HepG2 (cell line): ENCODE results near the gene BBS9. TPM values are rescaled to one million over a fixed set of nuclear protein-coding genes. Genes with fewer than 3 reads are reported as not detected.

ENCODE experiments used
- ATAC-seq: fragments of 200-7000 bp; cut with Tn5 transposase; 3 replicates; pipeline ENCODE4 v1.9.1; 2020; ENCODE audit warnings: mild to moderate bottlenecking, moderate library complexity
- BruUV-seq: library from RNA; stranded (reverse); fragments of 400-500 nt; replicated peaks from 2 replicates; lab custom pipeline; 2021; lab: Mats Ljungman, UMichigan
- CTCF ChIA-PET: fragments of 300-600 bp; formaldehyde crosslinking; extraction: SDS; loops from one replicate; lab custom pipeline; 2021; ENCODE audit warnings: low total read pairs, inconsistent platforms, low intra/inter-chr PET ratio; lab: Yijun Ruan, JAX
- POLR2A ChIA-PET: fragments of 350-600 bp; sonication (Branson Sonifier 250); formaldehyde crosslinking; loops from one replicate; lab custom pipeline; 2020; ENCODE audit warnings: antibody characterized with exemption, inconsistent platforms; lab: Yijun Ruan, JAX
- DNase-seq: peaks from one replicate; pipeline ENCODE4 v3.0.0-alpha.2; 2015; ENCODE audit warnings: low spot score
- FAIRE-seq: peaks from 3 replicates; lab custom pipeline; 2011; peaks lifted over from hg19 to GRCh38; lab: Jason Lieb, UNC
- H2AFZ ChIP-seq: one replicate; pipeline ENCODE4 v1.6.1; 2011; ENCODE audit warnings: low read length, inconsistent platforms
- H3K27ac ChIP-seq: fragments of 300-600 bp; 3 replicates; pipeline ENCODE4 v1.8.0; 2011; ENCODE audit warnings: mixed run types, mild to moderate bottlenecking, mixed read lengths, low read length, inconsistent platforms; ENCODE audit not compliant: insufficient read depth; ENCODE audit errors: extremely low read length
- H3K27me3 ChIP-seq, 2 experiments: fragments of 200-600 bp in 1 of 2; 2 replicates in 1 of 2; 3 replicates in 1 of 2; pipeline versions ENCODE4 v1.6.0 to v1.8.0; 2011; ENCODE audit warnings: low read length in 2 of 2, mild to moderate bottlenecking in 2 of 2, moderate library complexity in 2 of 2, inconsistent platforms in 1 of 2; ENCODE audit not compliant: insufficient read depth in 2 of 2, control insufficient read depth in 1 of 2
- H3K36me3 ChIP-seq, 2 experiments: fragments of 200-600 bp in 1 of 2; replicated peaks in 1 of 2; 2 replicates in 1 of 2; 3 replicates in 1 of 2; pipeline versions ENCODE4 v1.5.1 to v1.8.0; 2011; ENCODE audit warnings: low read length in 2 of 2, inconsistent platforms in 1 of 2; ENCODE audit not compliant: insufficient read depth in 2 of 2, control insufficient read depth in 1 of 2
- H3K4me1 ChIP-seq: 2 replicates; pipeline ENCODE4 v1.5.1; 2012; ENCODE audit warnings: low read length, inconsistent platforms; ENCODE audit not compliant: insufficient read depth
- H3K4me2 ChIP-seq: 2 replicates; pipeline ENCODE4 v1.6.0; 2011; ENCODE audit warnings: low read depth, low read length, inconsistent platforms
- H3K4me3 ChIP-seq, 3 experiments: fragments of 200-600 bp in 1 of 3; sonication (generic), shearing (Covaris generic) in 1 of 3; replicated peaks in 1 of 3; 2 replicates each; pipeline ENCODE4 v1.5.1; 2011 to 2016; ENCODE audit warnings: low read length in 3 of 3, inconsistent platforms in 2 of 3, low read depth in 2 of 3, mild to moderate bottlenecking in 2 of 3, control low read depth in 1 of 3, mixed read lengths in 1 of 3; ENCODE audit not compliant: insufficient read depth in 1 of 3
- H3K79me2 ChIP-seq: one replicate; pipeline ENCODE4 v1.6.1; 2011; ENCODE audit warnings: low read length, inconsistent platforms; ENCODE audit not compliant: insufficient read depth
- H3K9ac ChIP-seq: 2 replicates; pipeline ENCODE4 v1.6.0; 2011; ENCODE audit warnings: mild to moderate bottlenecking, low read depth, low read length, inconsistent platforms; ENCODE audit not compliant: insufficient read depth
- H3K9me3 ChIP-seq: 2 replicates; pipeline ENCODE4 v1.5.1; 2012; ENCODE audit warnings: mild to moderate bottlenecking, low read length
- H4K20me1 ChIP-seq: 2 replicates; pipeline ENCODE4 v1.6.0; 2011; ENCODE audit warnings: inconsistent platforms, mild to moderate bottlenecking, low read length, moderate library complexity; ENCODE audit not compliant: insufficient read depth
- CBX5 ChIP-seq: sonication (generic); formaldehyde crosslinking; IDR thresholded peaks from 2 replicates; pipeline ENCODE4 v1.4.0; 2020; ENCODE audit warnings: missing genetic modification reagents, borderline replicate concordance
- ZNF891 ChIP-seq: sonication (generic); formaldehyde crosslinking; IDR thresholded peaks from 2 replicates; pipeline ENCODE4 v1.5.0; 2020; ENCODE audit warnings: mild to moderate bottlenecking, missing genetic modification reagents
- WGBS: methylation state at CpG from one replicate; pipeline ENCODE4 v1.1.6; 2017; ENCODE audit warnings: low lambda C conversion rate; 5-methylcytosine and 5-hydroxymethylcytosine counted together
- in situ Hi-C: cut with HindIII; loops from 2 replicates; pipeline ENCODE4 v1.10.0; 2017; ENCODE audit warnings: low pct_unique_long_range_greater_than_20kb; ENCODE audit not compliant: extremely low pct_ligation_motif_present
- intact Hi-C: fragments of 100-400 bp; cut with micrococcal nuclease; formaldehyde crosslinking; loops from one replicate; pipeline ENCODE4 v1.10.0; 2022; ENCODE audit not compliant: unreplicated experiment
- polyA plus RNA-seq, 8 experiments: library from polyadenylated mRNA; depleted of rRNA in 3 of 8; stranded (reverse) in 7 of 8; unstranded in 1 of 8; fragments of >200 nt; fragmentation: Illumina TruSeq in 4 of 8; extraction: Trizol in 4 of 8; gene quantifications; 2 replicates each; pipeline versions ENCODE4 v1.2.1 to v1.2.3, GENCODE V29; 2011 to 2016; ENCODE audit warnings: low read depth in 4 of 8, missing spikeins in 1 of 8, mixed read lengths in 1 of 8; ENCODE audit not compliant: insufficient read depth in 1 of 8
- total RNA-seq, 5 experiments: library from RNA; depleted of rRNA; stranded (reverse); fragments of >200 nt; fragmentation: Illumina TruSeq; extraction: Trizol; gene quantifications; 2 replicates each; pipeline ENCODE4 v1.2.3, GENCODE V29; 2016; ENCODE audit warnings: low read depth in 1 of 5

Gene BBS9
- total and polyA plus RNA-seq, 2 of the 13 experiments (the other 11 are each of a cell fraction or from before 2014, with no cell fraction given) = 5.1 to 7.8 TPM

DNA sequence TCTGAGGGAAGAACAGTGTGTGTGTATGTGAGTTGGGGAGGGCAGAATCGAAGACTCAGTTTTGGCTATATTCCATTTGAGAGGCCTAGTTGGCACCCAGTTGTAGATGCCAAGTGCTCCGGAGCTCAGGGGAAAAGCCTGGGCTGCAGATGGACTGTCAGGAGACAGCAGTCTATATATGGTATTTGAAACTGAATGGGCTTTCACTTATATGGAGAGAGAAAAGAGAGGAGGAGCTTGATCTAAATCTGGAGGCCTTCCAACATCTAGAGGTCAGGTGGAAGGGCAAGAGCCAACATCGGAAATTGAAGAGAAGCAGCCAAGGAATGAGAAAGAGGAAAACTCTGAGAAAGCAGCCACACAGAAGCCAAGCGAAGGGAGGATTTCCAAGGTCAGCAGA is 425.2 kb downstream of the BBS9 start:
- POLR2A ChIA-PET = no interaction called here
- no peak for ATAC-seq
- H3K79me2 ChIP-seq = no peaks in the 10 kb centered on the region
- no peak for DNase-seq
- peaks cover 5% of the 10 kb centered on the region; the same call in 1 of the 2 replicates for H3K4me1 ChIP-seq
- FAIRE-seq = no peak
- no peak overlapping the region for H3K4me3 ChIP-seq
- H4K20me1 ChIP-seq = no peaks in the 10 kb centered on the region
- no peak for TF ChIP-seq CBX5 (CRISPR knock-in tag)
- TF ChIP-seq, all 625 proteins: peak for 0
- intact Hi-C loops = no loop called here
- CTCF ChIA-PET = no interaction called here
- BruUV-seq = no TSS peak
- in situ Hi-C loops = no loop called here
- Histone ChIP-seq H3K9me3 (no peaks in the 10 kb centered on the region), H2AFZ (no peak overlapping the region), H3K27ac (no peak overlapping the region), H3K36me3 (no peaks in the 10 kb centered on the region), H3K9ac (no peak overlapping the region), H3K4me2 (no peak overlapping the region), H3K27me3 (no peaks in the 10 kb centered on the region)
- 50% methylated on average over 4 of the region's 4 CpGs for WGBS

- ATAC-seq = no peak
- Histone ChIP-seq H3K4me1 (peaks cover 5% of the 10 kb centered on the region; the same call in 1 of the 2 replicates), H2AFZ (no peak overlapping the region), H3K27me3 (no peaks in the 10 kb centered on the region), H3K27ac (no peak overlapping the region), H3K36me3 (no peaks in the 10 kb centered on the region), H3K9me3 (no peaks in the 10 kb centered on the region), H3K79me2 (no peaks in the 10 kb centered on the region), H3K9ac (no peak overlapping the region), H4K20me1 (no peaks in the 10 kb centered on the region), H3K4me3 (no peak overlapping the region), H3K4me2 (no peak overlapping the region)
- DNase-seq = no peak
- TF ChIP-seq ZNF891 (CRISPR knock-in tag) = no peak
- intact Hi-C loops = no loop called here
- no peak for FAIRE-seq
- ChIA-PET CTCF (no interaction called here), POLR2A (no interaction called here)
- BruUV-seq = no TSS peak
- in situ Hi-C loops = no loop called here
Measured at GRCh38 chr7:33556472-33556871, 427.1 kb downstream of the BBS9 start.
